ENCODE results near the gene CDH4.

DNA sequence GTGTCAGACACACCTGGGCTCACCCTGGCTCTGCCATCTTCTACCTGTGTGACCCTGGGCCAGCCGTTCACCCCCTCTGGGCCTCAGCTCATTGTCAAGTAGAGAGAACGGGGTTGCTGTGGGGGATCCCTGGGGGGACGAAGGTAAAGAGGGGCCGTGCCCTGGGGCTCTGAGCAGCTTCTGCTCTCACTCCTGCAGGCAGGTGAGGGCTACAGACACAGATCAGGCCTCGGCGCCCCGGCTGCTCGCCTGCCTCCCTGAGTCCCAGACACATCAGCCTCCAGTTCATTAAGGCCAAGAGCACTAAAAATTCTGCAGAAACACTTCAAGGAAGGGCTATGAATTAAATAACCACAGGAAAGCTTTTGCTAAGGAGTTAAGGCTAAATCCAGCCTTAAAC is 394.4 kb downstream of the CDH4 start:
- TF ChIP-seq CTCF (tag by site-specific recombination; IDR thresholded peaks at IDR 0.05) (no peak), GLIS1 (tag by site-specific recombination; IDR thresholded peaks at IDR 0.05) (no peak), ZNF514 (tag by site-specific recombination; IDR thresholded peaks at IDR 0.05) (no peak), KLF1 (tag by site-specific recombination; IDR thresholded peaks at IDR 0.05) (no peak), ZNF843 (tag by site-specific recombination; IDR thresholded peaks at IDR 0.05) (no peak), ZNF677 (tag by site-specific recombination; IDR thresholded peaks at IDR 0.05) (no peak), ZNF76 (tag by site-specific recombination; IDR thresholded peaks at IDR 0.05; ENCODE audit: borderline replicate concordance, low read depth) (no peak), WT1 (tag by site-specific recombination; IDR thresholded peaks at IDR 0.05) (no peak), ZNF704 (tag by site-specific recombination; IDR thresholded peaks at IDR 0.05) (no peak), ZNF398 (tag by site-specific recombination; IDR thresholded peaks at IDR 0.05) (no peak), ZNF621 (tag by site-specific recombination; IDR thresholded peaks at IDR 0.05) (no peak)
- TF ChIP-seq, protein P1, sequence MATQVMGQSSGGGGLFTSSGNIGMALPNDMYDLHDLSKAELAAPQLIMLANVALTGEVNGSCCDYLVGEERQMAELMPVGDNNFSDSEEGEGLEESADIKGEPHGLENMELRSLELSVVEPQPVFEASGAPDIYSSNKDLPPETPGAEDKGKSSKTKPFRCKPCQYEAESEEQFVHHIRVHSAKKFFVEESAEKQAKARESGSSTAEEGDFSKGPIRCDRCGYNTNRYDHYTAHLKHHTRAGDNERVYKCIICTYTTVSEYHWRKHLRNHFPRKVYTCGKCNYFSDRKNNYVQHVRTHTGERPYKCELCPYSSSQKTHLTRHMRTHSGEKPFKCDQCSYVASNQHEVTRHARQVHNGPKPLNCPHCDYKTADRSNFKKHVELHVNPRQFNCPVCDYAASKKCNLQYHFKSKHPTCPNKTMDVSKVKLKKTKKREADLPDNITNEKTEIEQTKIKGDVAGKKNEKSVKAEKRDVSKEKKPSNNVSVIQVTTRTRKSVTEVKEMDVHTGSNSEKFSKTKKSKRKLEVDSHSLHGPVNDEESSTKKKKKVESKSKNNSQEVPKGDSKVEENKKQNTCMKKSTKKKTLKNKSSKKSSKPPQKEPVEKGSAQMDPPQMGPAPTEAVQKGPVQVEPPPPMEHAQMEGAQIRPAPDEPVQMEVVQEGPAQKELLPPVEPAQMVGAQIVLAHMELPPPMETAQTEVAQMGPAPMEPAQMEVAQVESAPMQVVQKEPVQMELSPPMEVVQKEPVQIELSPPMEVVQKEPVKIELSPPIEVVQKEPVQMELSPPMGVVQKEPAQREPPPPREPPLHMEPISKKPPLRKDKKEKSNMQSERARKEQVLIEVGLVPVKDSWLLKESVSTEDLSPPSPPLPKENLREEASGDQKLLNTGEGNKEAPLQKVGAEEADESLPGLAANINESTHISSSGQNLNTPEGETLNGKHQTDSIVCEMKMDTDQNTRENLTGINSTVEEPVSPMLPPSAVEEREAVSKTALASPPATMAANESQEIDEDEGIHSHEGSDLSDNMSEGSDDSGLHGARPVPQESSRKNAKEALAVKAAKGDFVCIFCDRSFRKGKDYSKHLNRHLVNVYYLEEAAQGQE (tag by site-specific recombination; IDR thresholded peaks at IDR 0.05), result no peak
